Testis (tissue), 2 donors: ENCODE results near the gene MAGED2.

Experiments used
- POLR2A ChIP-seq: fragments of 450-650 bp; IDR thresholded peaks from one replicate; pipeline ENCODE4 v1.6.1; 2017; ENCODE audit warnings: antibody characterized with exemption, mild to moderate bottlenecking, moderate library complexity
- TF ChIP-seq, protein P1 (sequence below), 3 experiments: fragments of 450-650 bp in 2 of 3; fragments of 200-600 bp in 1 of 3; sonication (generic) in 1 of 3; IDR thresholded peaks; one replicate each; pipeline ENCODE4 v1.5.1; 2016 to 2019; ENCODE audit warnings: antibody characterized with exemption in 3 of 3, mild to moderate bottlenecking in 2 of 3, moderate library complexity in 1 of 3

DNA sequence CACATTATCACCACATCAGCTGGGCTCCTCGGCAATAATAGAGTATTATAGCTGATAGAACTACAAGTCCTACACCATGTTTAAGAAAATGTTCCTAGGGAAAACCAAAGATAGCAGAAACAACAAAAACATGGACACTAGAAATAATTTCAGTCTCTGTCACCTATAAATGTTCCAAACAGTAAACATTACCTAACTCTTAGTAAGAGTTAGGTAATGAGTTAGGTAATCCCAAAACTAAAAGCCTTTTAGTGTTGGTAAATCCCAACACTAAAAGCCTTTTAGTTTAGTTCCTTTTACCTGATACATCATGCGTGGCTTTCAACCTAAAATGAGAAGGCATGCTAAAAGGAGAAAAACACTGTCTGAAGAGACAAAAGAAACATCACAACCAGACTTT, 35.5 kb downstream of the MAGED2 start:
- TF ChIP-seq POLR2A: no peak
- TF ChIP-seq, protein P1, sequence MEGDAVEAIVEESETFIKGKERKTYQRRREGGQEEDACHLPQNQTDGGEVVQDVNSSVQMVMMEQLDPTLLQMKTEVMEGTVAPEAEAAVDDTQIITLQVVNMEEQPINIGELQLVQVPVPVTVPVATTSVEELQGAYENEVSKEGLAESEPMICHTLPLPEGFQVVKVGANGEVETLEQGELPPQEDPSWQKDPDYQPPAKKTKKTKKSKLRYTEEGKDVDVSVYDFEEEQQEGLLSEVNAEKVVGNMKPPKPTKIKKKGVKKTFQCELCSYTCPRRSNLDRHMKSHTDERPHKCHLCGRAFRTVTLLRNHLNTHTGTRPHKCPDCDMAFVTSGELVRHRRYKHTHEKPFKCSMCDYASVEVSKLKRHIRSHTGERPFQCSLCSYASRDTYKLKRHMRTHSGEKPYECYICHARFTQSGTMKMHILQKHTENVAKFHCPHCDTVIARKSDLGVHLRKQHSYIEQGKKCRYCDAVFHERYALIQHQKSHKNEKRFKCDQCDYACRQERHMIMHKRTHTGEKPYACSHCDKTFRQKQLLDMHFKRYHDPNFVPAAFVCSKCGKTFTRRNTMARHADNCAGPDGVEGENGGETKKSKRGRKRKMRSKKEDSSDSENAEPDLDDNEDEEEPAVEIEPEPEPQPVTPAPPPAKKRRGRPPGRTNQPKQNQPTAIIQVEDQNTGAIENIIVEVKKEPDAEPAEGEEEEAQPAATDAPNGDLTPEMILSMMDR (IDR thresholded peaks at IDR 0.05): no peak
